HCT116 (cell line): ENCODE data around the gene RECQL5. TPM values are rescaled to one million over a fixed set of nuclear protein-coding genes. Genes with fewer than 3 reads are reported as not detected.

Source experiments
- ATAC-seq: fragments of 200-7000 bp; cut with Tn5 transposase; 2 replicates; pipeline ENCODE4 v1.9.1; 2020; ENCODE audit warnings: mild to moderate bottlenecking, moderate library complexity
- BruUV-seq: library from RNA; stranded (reverse); fragments of 400-500 nt; replicated peaks from 2 replicates; lab custom pipeline; 2021; lab: Mats Ljungman, UMichigan
- CTCF ChIA-PET: fragments of 300-600 bp; sonication (Branson Sonifier 250); formaldehyde crosslinking; loops from one replicate; lab custom pipeline; 2021; ENCODE audit warnings: antibody characterized with exemption; lab: Charles Lee
- POLR2A ChIA-PET: fragments of 300-600, 350-600 bp; sonication (Branson Sonifier 250); formaldehyde crosslinking; loops from one replicate; lab custom pipeline; 2021; ENCODE audit warnings: antibody characterized with exemption; lab: Charles Lee
- RAD21 ChIA-PET, 2 experiments: fragments of 300-600 bp; sonication (Branson Sonifier 250); formaldehyde crosslinking; loops; one replicate each; lab custom pipeline; 2023; ENCODE audit warnings: low total read pairs in 2 of 2; ENCODE audit not compliant: uncharacterized antibody in 2 of 2, unreplicated experiment in 2 of 2, low non-redundant PET in 1 of 2; lab: Charles Lee
- DNase-seq: peaks from one replicate; pipeline ENCODE4 v3.0.0-alpha.2; 2010; ENCODE audit warnings: low read depth, low spot score
- H2AFZ ChIP-seq: fragments of 200-600 bp; shearing (Covaris generic), sonication (generic); 2 replicates; pipeline ENCODE4 v1.6.1; 2017; ENCODE audit warnings: low read depth, mixed run types, mixed read lengths, antibody characterized with exemption, low read length; ENCODE audit not compliant: poor library complexity, severe bottlenecking
- H3K27ac ChIP-seq: 2 replicates; pipeline ENCODE4 v1.5.1; 2012; ENCODE audit warnings: low read depth, low read length
- H3K27me3 ChIP-seq: fragments of 200-600 bp; sonication (generic); 2 replicates; pipeline ENCODE4 v1.6.1; 2016; ENCODE audit warnings: mixed run types, low read length, mixed read lengths; ENCODE audit not compliant: insufficient read depth
- H3K36me3 ChIP-seq, 2 experiments: fragments of 200-500 bp in 1 of 2; fragments of 200-600 bp in 1 of 2; sonication (Bioruptor generic) in 1 of 2; sonication (generic) in 1 of 2; 2 replicates each; pipeline versions ENCODE4 v1.5.1 to v1.6.1; 2014 to 2016; ENCODE audit warnings: low read length in 2 of 2, inconsistent platforms in 1 of 2, mixed read lengths in 1 of 2, mixed run types in 1 of 2; ENCODE audit not compliant: insufficient read depth in 2 of 2, control insufficient read depth in 1 of 2
- H3K4me1 ChIP-seq, 2 experiments: fragments of 200-600 bp in 1 of 2; sonication (generic) in 1 of 2; 2 replicates each; pipeline versions ENCODE4 v1.5.1 to v1.6.1; 2012 to 2017; ENCODE audit warnings: low read length in 2 of 2, inconsistent platforms in 1 of 2, mild to moderate bottlenecking in 1 of 2, mixed read lengths in 1 of 2, mixed run types in 1 of 2, moderate library complexity in 1 of 2; ENCODE audit not compliant: insufficient read depth in 2 of 2, control insufficient read depth in 1 of 2
- H3K4me2 ChIP-seq: fragments of 200-600 bp; sonication (generic); 2 replicates; pipeline ENCODE4 v1.6.1; 2017; ENCODE audit warnings: mixed run types, low read length, mixed read lengths
- H3K4me3 ChIP-seq, 2 experiments: fragments of 200-600 bp in 1 of 2; sonication (generic) in 1 of 2; replicated peaks in 1 of 2; 2 replicates each; pipeline ENCODE4 v1.5.1; 2011 to 2016; ENCODE audit warnings: low read length in 2 of 2, control low read depth in 1 of 2, low read depth in 1 of 2, mild to moderate bottlenecking in 1 of 2, mixed read lengths in 1 of 2, mixed run types in 1 of 2
- H3K79me2 ChIP-seq: fragments of 200-600 bp; sonication (generic); 2 replicates; pipeline ENCODE4 v1.6.1; 2017; ENCODE audit warnings: mild to moderate bottlenecking, mixed run types, low read length, moderate library complexity, mixed read lengths; ENCODE audit not compliant: insufficient read depth
- H3K9ac ChIP-seq: fragments of 200-600 bp; sonication (generic); 2 replicates; pipeline ENCODE4 v1.6.1; 2016; ENCODE audit warnings: low read length, mixed read lengths
- H3K9me2 ChIP-seq: fragments of 200-600 bp; sonication (generic), shearing (Covaris generic); 2 replicates; pipeline ENCODE4 v1.6.1; 2017; ENCODE audit warnings: mixed run types, mild to moderate bottlenecking, moderate library complexity; ENCODE audit not compliant: insufficient read depth
- H3K9me3 ChIP-seq, 2 experiments: fragments of 200-500 bp in 1 of 2; fragments of 200-600 bp in 1 of 2; sonication (Bioruptor generic) in 1 of 2; sonication (generic) in 1 of 2; 2 replicates each; pipeline ENCODE4 v1.6.1; 2014 to 2017; ENCODE audit warnings: low read length in 2 of 2, mixed read lengths in 2 of 2, inconsistent platforms in 1 of 2, low read depth in 1 of 2, mild to moderate bottlenecking in 1 of 2, mixed run types in 1 of 2, moderate library complexity in 1 of 2; ENCODE audit not compliant: control insufficient read depth in 1 of 2, insufficient read depth in 1 of 2
- H4K20me1 ChIP-seq: fragments of 200-600 bp; sonication (generic), shearing (Covaris generic); 2 replicates; pipeline ENCODE4 v1.6.1; 2017; ENCODE audit warnings: mixed run types, mild to moderate bottlenecking, moderate library complexity; ENCODE audit not compliant: insufficient read depth
- CBX3 ChIP-seq: IDR thresholded peaks from 2 replicates; pipeline ENCODE4 v1.6.1; 2012; ENCODE audit warnings: low read depth
- CEBPB ChIP-seq: IDR thresholded peaks from 2 replicates; pipeline ENCODE4 v1.6.1; 2012; ENCODE audit warnings: low read depth
- EGR1 ChIP-seq: IDR thresholded peaks from 2 replicates; pipeline ENCODE4 v1.6.1; 2012; ENCODE audit warnings: low read depth
- ELF1 ChIP-seq: IDR thresholded peaks from 2 replicates; pipeline ENCODE4 v1.6.1; 2012; ENCODE audit warnings: low read depth, borderline replicate concordance
- EZH2 ChIP-seq: fragments of 200-600 bp; sonication (generic); IDR thresholded peaks from 2 replicates; pipeline ENCODE4 v1.6.1; 2017; ENCODE audit warnings: antibody characterized with exemption, mixed run types
- EZH2phosphoT487 ChIP-seq: fragments of 200-600 bp; IDR thresholded peaks from 2 replicates; pipeline ENCODE4 v1.6.1; 2018; ENCODE audit warnings: antibody characterized with exemption, borderline replicate concordance
- JUND ChIP-seq: IDR thresholded peaks from 2 replicates; pipeline ENCODE4 v1.6.1; 2012
- MAX ChIP-seq: IDR thresholded peaks from 2 replicates; pipeline ENCODE4 v1.6.1; 2012
- POLR2A ChIP-seq: IDR thresholded peaks from 2 replicates; pipeline ENCODE4 v1.7.0; 2011; ENCODE audit warnings: borderline replicate concordance; ENCODE audit not compliant: insufficient read depth, insufficient read length; ENCODE audit errors: extremely low read depth
- POLR2AphosphoS5 ChIP-seq: IDR thresholded peaks from 2 replicates; pipeline ENCODE4 v1.6.1; 2011; ENCODE audit warnings: mild to moderate bottlenecking, low read depth, low read length, moderate library complexity
- RAD21 ChIP-seq: IDR thresholded peaks from 2 replicates; pipeline ENCODE4 v1.6.1; 2012; ENCODE audit warnings: low read depth, mild to moderate bottlenecking
- SIN3A ChIP-seq: IDR thresholded peaks from 2 replicates; pipeline ENCODE4 v1.6.1; 2012; ENCODE audit warnings: low read depth
- SP1 ChIP-seq: IDR thresholded peaks from 2 replicates; pipeline ENCODE4 v1.6.1; 2012; ENCODE audit warnings: low read depth
- SRF ChIP-seq: IDR thresholded peaks from 2 replicates; pipeline ENCODE4 v1.6.1; 2012; ENCODE audit warnings: low read depth
- TCF7L2 ChIP-seq: IDR thresholded peaks from 2 replicates; pipeline ENCODE4 v1.7.0; 2011; ENCODE audit warnings: borderline replicate concordance, inconsistent platforms; ENCODE audit not compliant: insufficient read depth, insufficient read length; ENCODE audit errors: extremely low read depth
- YY1 ChIP-seq: IDR thresholded peaks from 2 replicates; pipeline ENCODE4 v1.6.1; 2011; ENCODE audit warnings: low read length, low read depth, moderate library complexity, mild to moderate bottlenecking; ENCODE audit not compliant: insufficient replicate concordance; ENCODE audit errors: extremely low read depth
- ZNF274 ChIP-seq: fragments of 200-500 bp; sonication (Bioruptor generic); IDR thresholded peaks from 2 replicates; pipeline ENCODE4 v1.6.1; 2014; ENCODE audit warnings: mild to moderate bottlenecking, low read depth, low read length, inconsistent platforms
- intact Hi-C: fragments of 100-400 bp; cut with micrococcal nuclease; formaldehyde crosslinking; loops from 2 replicates; pipeline ENCODE4 v1.10.0; 2022
- total RNA-seq: library from RNA; stranded (reverse); gene quantifications from one replicate; pipeline ENCODE4 v1.2.1, GENCODE V29; 2021; ENCODE audit not compliant: unreplicated experiment
- TF ChIP-seq, protein P1 (sequence below): IDR thresholded peaks from 2 replicates; pipeline ENCODE4 v1.6.1; 2011; ENCODE audit warnings: mild to moderate bottlenecking, low read length, moderate library complexity; ENCODE audit not compliant: insufficient replicate concordance; ENCODE audit errors: extremely low read depth
- TF ChIP-seq, protein P2 (sequence below), 3 experiments: fragments of 200-600 bp in 1 of 3; sonication (generic) in 1 of 3; IDR thresholded peaks in 2 of 3; conservative IDR thresholded peaks in 1 of 3; 2 replicates each; pipeline ENCODE4 v1.5.1; 2012 to 2017; ENCODE audit warnings: low read depth in 2 of 3, low read length in 2 of 3, antibody characterized with exemption in 1 of 3, borderline replicate concordance in 1 of 3, control low read depth in 1 of 3, mild to moderate bottlenecking in 1 of 3, mixed read lengths in 1 of 3, mixed run types in 1 of 3, moderate library complexity in 1 of 3; ENCODE audit not compliant: insufficient read depth in 1 of 3
- TF ChIP-seq, protein P3 (sequence below): IDR thresholded peaks from 2 replicates; pipeline ENCODE4 v1.6.1; 2012; ENCODE audit warnings: low read depth

RECQL5 gene
- total RNA-seq, 1 experiment from 2014 or later = 83.3 TPM

- Histone ChIP-seq H3K27ac (no peak overlapping the region), H3K4me1 (peaks cover 23 to 42% of the 10 kb centered on the region in 2 experiments), H2AFZ (no peak overlapping the region), H3K36me3 (peaks cover 16 to 19% of the 10 kb centered on the region in 2 experiments; a peak in 3 of 4 replicates), H3K4me2 (no peak overlapping the region), H4K20me1 (no peaks in the 10 kb centered on the region), H3K27me3 (no peaks in the 10 kb centered on the region), H3K9me2 (no peaks in the 10 kb centered on the region), H3K9me3 (no peaks in the 10 kb centered on the region), H3K79me2 (no peaks in the 10 kb centered on the region), H3K4me3 (no peak overlapping the region), H3K9ac (no peak overlapping the region)
- BruUV-seq = no TSS peak
- CTCF ChIA-PET = interaction anchor here (1.1 to 1.5 kb wide), 2 partner anchors 15 to 100 kb away, joined by 4 to 8 read pairs; partner anchors contain the start of gene SMIM5
- DNase-seq (no peak), ATAC-seq (no peak)
- RAD21 ChIA-PET = no interaction called here
- TF ChIP-seq MAX (no peak), CEBPB (no peak), SP1 (no peak), JUND (no peak), EGR1 (no peak), SRF (no peak), RAD21 (no peak), EZH2phosphoT487 (no peak), ELF1 (no peak), YY1 (no peak), TCF7L2 (no peak), ZNF274 (no peak), POLR2AphosphoS5 (no peak), EZH2 (no peak), POLR2A (no peak), SIN3A (no peak), CBX3 (no peak)
- TF ChIP-seq, protein P1, sequence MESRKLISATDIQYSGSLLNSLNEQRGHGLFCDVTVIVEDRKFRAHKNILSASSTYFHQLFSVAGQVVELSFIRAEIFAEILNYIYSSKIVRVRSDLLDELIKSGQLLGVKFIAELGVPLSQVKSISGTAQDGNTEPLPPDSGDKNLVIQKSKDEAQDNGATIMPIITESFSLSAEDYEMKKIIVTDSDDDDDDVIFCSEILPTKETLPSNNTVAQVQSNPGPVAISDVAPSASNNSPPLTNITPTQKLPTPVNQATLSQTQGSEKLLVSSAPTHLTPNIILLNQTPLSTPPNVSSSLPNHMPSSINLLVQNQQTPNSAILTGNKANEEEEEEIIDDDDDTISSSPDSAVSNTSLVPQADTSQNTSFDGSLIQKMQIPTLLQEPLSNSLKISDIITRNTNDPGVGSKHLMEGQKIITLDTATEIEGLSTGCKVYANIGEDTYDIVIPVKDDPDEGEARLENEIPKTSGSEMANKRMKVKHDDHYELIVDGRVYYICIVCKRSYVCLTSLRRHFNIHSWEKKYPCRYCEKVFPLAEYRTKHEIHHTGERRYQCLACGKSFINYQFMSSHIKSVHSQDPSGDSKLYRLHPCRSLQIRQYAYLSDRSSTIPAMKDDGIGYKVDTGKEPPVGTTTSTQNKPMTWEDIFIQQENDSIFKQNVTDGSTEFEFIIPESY = no peak
- TF ChIP-seq, protein P2, sequence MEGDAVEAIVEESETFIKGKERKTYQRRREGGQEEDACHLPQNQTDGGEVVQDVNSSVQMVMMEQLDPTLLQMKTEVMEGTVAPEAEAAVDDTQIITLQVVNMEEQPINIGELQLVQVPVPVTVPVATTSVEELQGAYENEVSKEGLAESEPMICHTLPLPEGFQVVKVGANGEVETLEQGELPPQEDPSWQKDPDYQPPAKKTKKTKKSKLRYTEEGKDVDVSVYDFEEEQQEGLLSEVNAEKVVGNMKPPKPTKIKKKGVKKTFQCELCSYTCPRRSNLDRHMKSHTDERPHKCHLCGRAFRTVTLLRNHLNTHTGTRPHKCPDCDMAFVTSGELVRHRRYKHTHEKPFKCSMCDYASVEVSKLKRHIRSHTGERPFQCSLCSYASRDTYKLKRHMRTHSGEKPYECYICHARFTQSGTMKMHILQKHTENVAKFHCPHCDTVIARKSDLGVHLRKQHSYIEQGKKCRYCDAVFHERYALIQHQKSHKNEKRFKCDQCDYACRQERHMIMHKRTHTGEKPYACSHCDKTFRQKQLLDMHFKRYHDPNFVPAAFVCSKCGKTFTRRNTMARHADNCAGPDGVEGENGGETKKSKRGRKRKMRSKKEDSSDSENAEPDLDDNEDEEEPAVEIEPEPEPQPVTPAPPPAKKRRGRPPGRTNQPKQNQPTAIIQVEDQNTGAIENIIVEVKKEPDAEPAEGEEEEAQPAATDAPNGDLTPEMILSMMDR (IDR thresholded peaks at IDR 0.05 in 2 of 3, conservative IDR thresholded peaks at IDR 0.05 in 1 of 3; ENCODE audit: borderline replicate concordance in 1 of 3, insufficient read depth in 1 of 3, low read depth in 2 of 3, low read length in 2 of 3) = no peak
- TF ChIP-seq, protein P3, sequence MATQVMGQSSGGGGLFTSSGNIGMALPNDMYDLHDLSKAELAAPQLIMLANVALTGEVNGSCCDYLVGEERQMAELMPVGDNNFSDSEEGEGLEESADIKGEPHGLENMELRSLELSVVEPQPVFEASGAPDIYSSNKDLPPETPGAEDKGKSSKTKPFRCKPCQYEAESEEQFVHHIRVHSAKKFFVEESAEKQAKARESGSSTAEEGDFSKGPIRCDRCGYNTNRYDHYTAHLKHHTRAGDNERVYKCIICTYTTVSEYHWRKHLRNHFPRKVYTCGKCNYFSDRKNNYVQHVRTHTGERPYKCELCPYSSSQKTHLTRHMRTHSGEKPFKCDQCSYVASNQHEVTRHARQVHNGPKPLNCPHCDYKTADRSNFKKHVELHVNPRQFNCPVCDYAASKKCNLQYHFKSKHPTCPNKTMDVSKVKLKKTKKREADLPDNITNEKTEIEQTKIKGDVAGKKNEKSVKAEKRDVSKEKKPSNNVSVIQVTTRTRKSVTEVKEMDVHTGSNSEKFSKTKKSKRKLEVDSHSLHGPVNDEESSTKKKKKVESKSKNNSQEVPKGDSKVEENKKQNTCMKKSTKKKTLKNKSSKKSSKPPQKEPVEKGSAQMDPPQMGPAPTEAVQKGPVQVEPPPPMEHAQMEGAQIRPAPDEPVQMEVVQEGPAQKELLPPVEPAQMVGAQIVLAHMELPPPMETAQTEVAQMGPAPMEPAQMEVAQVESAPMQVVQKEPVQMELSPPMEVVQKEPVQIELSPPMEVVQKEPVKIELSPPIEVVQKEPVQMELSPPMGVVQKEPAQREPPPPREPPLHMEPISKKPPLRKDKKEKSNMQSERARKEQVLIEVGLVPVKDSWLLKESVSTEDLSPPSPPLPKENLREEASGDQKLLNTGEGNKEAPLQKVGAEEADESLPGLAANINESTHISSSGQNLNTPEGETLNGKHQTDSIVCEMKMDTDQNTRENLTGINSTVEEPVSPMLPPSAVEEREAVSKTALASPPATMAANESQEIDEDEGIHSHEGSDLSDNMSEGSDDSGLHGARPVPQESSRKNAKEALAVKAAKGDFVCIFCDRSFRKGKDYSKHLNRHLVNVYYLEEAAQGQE = no peak
- intact Hi-C loops = no loop called here
- POLR2A ChIA-PET = no interaction called here
These were observed 19.0 kb downstream of the RECQL5 start for GRCh38 chr17:75647921-75648320.
